Activated T-cell treated with anti-CD3 and anti-CD28 coated beads for 1 hour (primary cell): ENCODE data around the gene HTR3E.

Experiments
- DNase-seq: peaks from one replicate; pipeline ENCODE4 v3.0.0-alpha.2; 2020; ENCODE audit warnings: low read depth

The HTR3E gene

DNA sequence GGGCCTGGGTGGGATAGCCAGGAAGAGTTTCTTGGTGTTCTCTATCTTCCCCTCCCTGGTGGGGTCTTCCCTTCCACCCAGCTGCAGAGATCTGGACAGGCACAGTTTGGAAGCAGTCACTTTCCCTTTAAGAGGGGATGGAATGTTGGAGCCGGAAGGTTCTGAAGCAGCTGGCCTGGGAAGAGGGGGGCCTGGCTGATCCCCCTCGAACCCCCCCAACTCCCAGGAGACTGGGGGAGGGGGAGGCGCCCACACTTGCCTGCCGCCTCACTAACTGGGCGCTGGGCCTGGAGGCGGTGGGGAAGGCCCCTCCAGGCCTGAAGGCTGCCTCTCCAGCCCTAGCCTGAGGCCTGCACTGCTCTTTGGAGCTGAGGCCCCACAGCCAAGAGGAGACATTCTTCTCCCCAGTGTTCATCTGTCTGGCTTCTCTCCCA is 59.7 kb downstream of the HTR3E start:
- DNase-seq: no peak
